ENCODE data around the gene ATP10A. TPM values are rescaled to one million over a fixed set of nuclear protein-coding genes. Genes with fewer than 3 reads are reported as not detected.

The ATP10A gene
- total RNA-seq, 1 experiment from 2014 or later: not detected

DNA sequence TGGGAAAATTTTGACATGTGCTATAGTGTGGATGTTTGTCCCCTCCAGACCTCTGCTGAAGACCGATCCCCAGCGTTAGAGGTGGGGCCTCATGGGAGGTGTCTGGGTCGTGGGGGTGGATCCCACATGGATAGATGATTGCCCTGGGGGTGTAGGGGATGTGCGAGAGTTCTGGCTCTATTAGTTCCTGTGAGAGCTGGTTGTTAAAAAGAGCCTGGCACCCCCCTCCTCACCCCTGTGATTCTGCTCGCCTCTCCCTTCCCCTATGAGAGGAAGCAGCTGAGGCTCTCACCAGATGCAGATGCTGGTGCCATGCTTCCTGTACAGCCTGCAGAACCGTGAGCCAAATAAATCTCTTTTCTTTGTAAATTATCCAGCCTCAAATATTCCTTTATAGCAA is 67.4 kb downstream of the ATP10A start:
- no TSS peak for BruUV-seq (replicated peaks)
- H3K4me3 ChIP-seq (ENCODE audit: low read depth, low read length): no peak overlapping the region
- no peaks in the 10 kb centered on the region for H3K4me1 Mint-ChIP-seq (ENCODE audit: low read depth, unreplicated experiment)
- H3K36me3 ChIP-seq (ENCODE audit: control insufficient read depth, insufficient read depth, low read length): no peaks in the 10 kb centered on the region
- H3K4me1 ChIP-seq: no peaks in the 10 kb centered on the region
- DNase-seq: no peak
- H3K9me3 ChIP-seq: no peaks in the 10 kb centered on the region
- ChIA-PET CTCF (no interaction called here), POLR2A (no interaction called here)
- intact Hi-C loops (cut with micrococcal nuclease; ENCODE audit: unreplicated experiment): no loop called here
- no peak overlapping the region for H3K4me3 Mint-ChIP-seq (ENCODE audit: unreplicated experiment)
- no peaks in the 10 kb centered on the region for H3K36me3 Mint-ChIP-seq (ENCODE audit: insufficient read depth, unreplicated experiment)
- H3K27me3 Mint-ChIP-seq (ENCODE audit: insufficient read depth, unreplicated experiment): peaks cover 3% of the 10 kb centered on the region
- no peak overlapping the region for H3K27ac Mint-ChIP-seq (ENCODE audit: unreplicated experiment)
- TF ChIP-seq, protein P1, sequence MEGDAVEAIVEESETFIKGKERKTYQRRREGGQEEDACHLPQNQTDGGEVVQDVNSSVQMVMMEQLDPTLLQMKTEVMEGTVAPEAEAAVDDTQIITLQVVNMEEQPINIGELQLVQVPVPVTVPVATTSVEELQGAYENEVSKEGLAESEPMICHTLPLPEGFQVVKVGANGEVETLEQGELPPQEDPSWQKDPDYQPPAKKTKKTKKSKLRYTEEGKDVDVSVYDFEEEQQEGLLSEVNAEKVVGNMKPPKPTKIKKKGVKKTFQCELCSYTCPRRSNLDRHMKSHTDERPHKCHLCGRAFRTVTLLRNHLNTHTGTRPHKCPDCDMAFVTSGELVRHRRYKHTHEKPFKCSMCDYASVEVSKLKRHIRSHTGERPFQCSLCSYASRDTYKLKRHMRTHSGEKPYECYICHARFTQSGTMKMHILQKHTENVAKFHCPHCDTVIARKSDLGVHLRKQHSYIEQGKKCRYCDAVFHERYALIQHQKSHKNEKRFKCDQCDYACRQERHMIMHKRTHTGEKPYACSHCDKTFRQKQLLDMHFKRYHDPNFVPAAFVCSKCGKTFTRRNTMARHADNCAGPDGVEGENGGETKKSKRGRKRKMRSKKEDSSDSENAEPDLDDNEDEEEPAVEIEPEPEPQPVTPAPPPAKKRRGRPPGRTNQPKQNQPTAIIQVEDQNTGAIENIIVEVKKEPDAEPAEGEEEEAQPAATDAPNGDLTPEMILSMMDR (IDR thresholded peaks at IDR 0.05; ENCODE audit: insufficient read depth in 1 of 2, low read depth in 1 of 2, low read length in 1 of 2, severe bottlenecking in 1 of 2, unreplicated experiment in 1 of 2): no peak
- no peaks in the 10 kb centered on the region for H3K9me3 Mint-ChIP-seq (ENCODE audit: unreplicated experiment)
- no peaks in the 10 kb centered on the region for H3K27me3 ChIP-seq (replicated peaks; ENCODE audit: control insufficient read depth, insufficient read depth, low read length)

DNA sequence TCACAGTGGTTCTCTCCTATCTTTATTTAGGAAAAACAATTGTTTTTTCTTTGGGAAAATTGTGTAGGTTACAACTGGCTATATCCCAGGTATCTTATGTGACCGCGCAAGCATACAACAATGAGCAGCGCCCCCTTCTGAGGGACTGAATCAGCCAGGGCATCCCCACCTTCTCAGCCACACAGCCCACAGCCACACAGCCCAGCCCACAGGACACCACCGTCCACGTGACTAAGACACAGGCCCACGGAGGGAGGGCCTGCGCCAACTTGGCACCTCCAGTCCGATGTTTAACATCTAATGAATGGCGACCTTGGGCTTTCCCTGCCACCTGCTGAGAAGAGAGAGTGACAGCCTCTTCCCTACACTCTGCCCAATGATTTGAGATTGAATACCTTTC is 68.1 kb downstream of the ATP10A start:
- Histone ChIP-seq H3K36me3 (ENCODE audit: control insufficient read depth, insufficient read depth, low read length) (no peaks in the 10 kb centered on the region), H3K9me3 (no peaks in the 10 kb centered on the region), H3K27me3 (replicated peaks; ENCODE audit: control insufficient read depth, insufficient read depth, low read length) (no peaks in the 10 kb centered on the region; the same call in 1 of the 2 replicates), H3K4me3 (ENCODE audit: low read depth, low read length) (no peak overlapping the region), H3K4me1 (no peaks in the 10 kb centered on the region)
- Mint-ChIP-seq H3K36me3 (ENCODE audit: insufficient read depth, unreplicated experiment) (no peaks in the 10 kb centered on the region), H3K27ac (ENCODE audit: unreplicated experiment) (no peak overlapping the region), H3K4me1 (ENCODE audit: low read depth, unreplicated experiment) (no peaks in the 10 kb centered on the region), H3K27me3 (ENCODE audit: insufficient read depth, unreplicated experiment) (peaks cover 3% of the 10 kb centered on the region), H3K9me3 (ENCODE audit: unreplicated experiment) (no peaks in the 10 kb centered on the region), H3K4me3 (ENCODE audit: unreplicated experiment) (no peak overlapping the region)
- BruUV-seq (replicated peaks): no TSS peak
- CTCF ChIA-PET: no interaction called here
- POLR2A ChIA-PET: no interaction called here
- DNase-seq: no peak
- intact Hi-C loops (cut with micrococcal nuclease; ENCODE audit: unreplicated experiment): no loop called here
- TF ChIP-seq, protein P1 (IDR thresholded peaks at IDR 0.05; ENCODE audit: insufficient read depth in 1 of 2, low read depth in 1 of 2, low read length in 1 of 2, severe bottlenecking in 1 of 2, unreplicated experiment in 1 of 2): no peak

DNA sequence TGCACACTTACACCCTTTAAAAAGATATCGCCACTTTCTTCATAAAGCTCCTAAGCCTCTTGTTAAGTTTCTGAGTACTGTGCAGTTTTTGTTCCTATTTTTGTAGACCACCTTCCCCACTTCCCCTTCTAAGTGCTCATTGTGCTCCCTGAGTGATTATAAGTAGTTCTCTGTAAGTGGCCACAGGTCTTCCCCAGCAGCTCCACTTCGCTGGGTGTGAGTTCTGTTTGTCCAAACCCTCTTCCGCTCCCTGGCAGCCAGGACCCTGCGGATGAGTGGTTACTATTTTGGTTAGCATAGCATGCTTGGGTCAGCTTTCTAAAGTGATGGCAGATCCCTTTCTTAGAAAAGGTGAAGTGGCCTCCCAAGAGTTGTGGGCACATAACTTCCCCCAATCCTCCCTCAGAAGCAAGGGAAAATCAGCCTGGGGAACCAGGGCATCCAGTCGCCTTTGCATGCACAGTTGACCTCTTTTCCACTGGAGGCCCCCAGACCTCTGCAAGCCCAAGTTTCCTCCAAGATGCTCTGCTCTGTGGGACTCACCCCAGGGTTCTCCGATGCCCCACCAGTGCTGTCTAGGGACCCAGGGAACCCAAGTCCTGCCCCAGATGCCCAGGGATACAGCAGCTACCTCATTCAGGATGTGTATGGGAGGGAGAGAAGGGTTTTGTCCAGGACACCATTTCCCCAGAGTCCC is 69.6 kb downstream of the ATP10A start:
- H3K36me3 Mint-ChIP-seq (ENCODE audit: insufficient read depth, unreplicated experiment): no peaks in the 10 kb centered on the region
- no peaks in the 10 kb centered on the region for H3K9me3 ChIP-seq
- CTCF ChIA-PET: no interaction called here
- intact Hi-C loops (cut with micrococcal nuclease; ENCODE audit: unreplicated experiment): no loop called here
- H3K4me1 Mint-ChIP-seq (ENCODE audit: low read depth, unreplicated experiment): peaks cover 1% of the 10 kb centered on the region
- no peaks in the 10 kb centered on the region; the same call in 1 of the 2 replicates for H3K27me3 ChIP-seq (replicated peaks; ENCODE audit: control insufficient read depth, insufficient read depth, low read length)
- DNase-seq: no peak
- no TSS peak for BruUV-seq (replicated peaks)
- H3K4me1 ChIP-seq: no peaks in the 10 kb centered on the region
- H3K36me3 ChIP-seq (ENCODE audit: control insufficient read depth, insufficient read depth, low read length): no peaks in the 10 kb centered on the region
- POLR2A ChIA-PET: no interaction called here
- peaks cover 3% of the 10 kb centered on the region for H3K27me3 Mint-ChIP-seq (ENCODE audit: insufficient read depth, unreplicated experiment)
- H3K4me3 ChIP-seq (ENCODE audit: low read depth, low read length): no peak overlapping the region
- H3K9me3 Mint-ChIP-seq (ENCODE audit: unreplicated experiment): no peaks in the 10 kb centered on the region
- no peak overlapping the region for H3K27ac Mint-ChIP-seq (ENCODE audit: unreplicated experiment)
- no peak overlapping the region for H3K4me3 Mint-ChIP-seq (ENCODE audit: unreplicated experiment)
- TF ChIP-seq, protein P1 (IDR thresholded peaks at IDR 0.05; ENCODE audit: insufficient read depth in 1 of 2, low read depth in 1 of 2, low read length in 1 of 2, severe bottlenecking in 1 of 2, unreplicated experiment in 1 of 2): no peak

Data from Caco-2 (cell line).